IMR-90 (cell line): Measurements from ENCODE around the gene SLC23A1. TPM values are rescaled to one million over a fixed set of nuclear protein-coding genes. Genes with fewer than 3 reads are reported as not detected.

Source experiments
- ATAC-seq: fragments of 200-7000 bp; cut with Tn5 transposase; 2 replicates; pipeline ENCODE4 v1.9.1; 2020; ENCODE audit warnings: low read depth, mild to moderate bottlenecking, moderate library complexity
- BruUV-seq: library from RNA; stranded (reverse); fragments of 400-500 nt; replicated peaks from 2 replicates; lab custom pipeline; 2021; lab: Mats Ljungman, UMichigan
- CTCF ChIA-PET: fragments of 300-600 bp; formaldehyde crosslinking; extraction: SDS; loops from one replicate; lab custom pipeline; 2021; ENCODE audit warnings: antibody characterized with exemption; lab: Yijun Ruan, JAX
- POLR2A ChIA-PET: fragments of 300-600 bp; sonication (Branson Sonifier 250); formaldehyde crosslinking; loops from one replicate; lab custom pipeline; 2022; ENCODE audit warnings: antibody characterized with exemption; ENCODE audit not compliant: unreplicated experiment; lab: Charles Lee
- DNase-seq: peaks from one replicate; pipeline ENCODE4 v3.0.0; 2013
- H2AFZ ChIP-seq: replicated peaks from 2 replicates; pipeline ENCODE3; 2013; ENCODE audit warnings: low read length, mild to moderate bottlenecking; ENCODE audit not compliant: poor library complexity
- H2AK5ac ChIP-seq: 2 replicates; pipeline ENCODE4 v1.6.1; 2013; ENCODE audit warnings: low read depth, low read length, inconsistent platforms
- H2AK9ac ChIP-seq: replicated peaks from 2 replicates; pipeline ENCODE3; 2013; ENCODE audit warnings: mild to moderate bottlenecking, low read depth, low read length, moderate library complexity; ENCODE audit not compliant: poor library complexity
- H2BK120ac ChIP-seq: 2 replicates; pipeline ENCODE4 v1.6.1; 2013; ENCODE audit warnings: low read depth, low read length, inconsistent platforms
- H2BK15ac ChIP-seq: 3 replicates; pipeline ENCODE4 v1.6.1; 2013; ENCODE audit warnings: low read depth, low read length, inconsistent platforms
- H2BK20ac ChIP-seq: 2 replicates; pipeline ENCODE4 v1.6.1; 2013; ENCODE audit warnings: low read depth, mild to moderate bottlenecking, inconsistent platforms, low read length, moderate library complexity
- H2BK5ac ChIP-seq: 2 replicates; pipeline ENCODE4 v1.6.1; 2013; ENCODE audit warnings: mild to moderate bottlenecking, low read depth, low read length, inconsistent platforms; ENCODE audit not compliant: poor library complexity, severe bottlenecking
- H3K14ac ChIP-seq: replicated peaks from 2 replicates; pipeline ENCODE4 v1.6.1; 2013; ENCODE audit warnings: low read depth, low read length, inconsistent platforms
- H3K18ac ChIP-seq: 2 replicates; pipeline ENCODE4 v1.6.1; 2013; ENCODE audit warnings: low read depth, low read length, control low read depth
- H3K23ac ChIP-seq: 2 replicates; pipeline ENCODE4 v1.6.1; 2013; ENCODE audit warnings: low read depth, low read length, inconsistent platforms
- H3K27ac ChIP-seq: 2 replicates; pipeline ENCODE4 v1.5.1; 2013; ENCODE audit warnings: mild to moderate bottlenecking, control low read depth, low read length; ENCODE audit not compliant: insufficient read depth
- H3K27me3 ChIP-seq: 2 replicates; pipeline ENCODE4 v1.6.1; 2013; ENCODE audit warnings: low read length; ENCODE audit not compliant: control insufficient read depth, insufficient read depth
- H3K36me3 ChIP-seq: 2 replicates; pipeline ENCODE4 v1.6.1; 2013; ENCODE audit warnings: low read length, mixed read lengths; ENCODE audit not compliant: control insufficient read depth, insufficient read depth
- H3K4ac ChIP-seq: 2 replicates; pipeline ENCODE4 v1.6.1; 2013; ENCODE audit warnings: low read depth, low read length, inconsistent platforms
- H3K4me1 ChIP-seq: 2 replicates; pipeline ENCODE4 v1.6.1; 2013; ENCODE audit warnings: low read length, mixed read lengths; ENCODE audit not compliant: control insufficient read depth, insufficient read depth
- H3K4me2 ChIP-seq: 2 replicates; pipeline ENCODE4 v1.6.1; 2013; ENCODE audit warnings: low read depth, mild to moderate bottlenecking, control low read depth, low read length, moderate library complexity
- H3K4me3 ChIP-seq: 2 replicates; pipeline ENCODE4 v1.5.1; 2013; ENCODE audit warnings: low read depth, mild to moderate bottlenecking, control low read depth, low read length, moderate library complexity; ENCODE audit not compliant: insufficient read depth
- H3K56ac ChIP-seq: 2 replicates; pipeline ENCODE4 v1.6.1; 2013; ENCODE audit warnings: low read length, inconsistent platforms; ENCODE audit not compliant: insufficient read depth; ENCODE audit errors: extremely low read depth
- H3K79me1 ChIP-seq, 2 experiments: 2 replicates each; pipeline ENCODE4 v1.6.1; 2013; ENCODE audit warnings: low read length in 2 of 2, inconsistent platforms in 1 of 2, low read depth in 1 of 2
- H3K9ac ChIP-seq: 2 replicates; pipeline ENCODE4 v1.6.1; 2013; ENCODE audit warnings: low read depth, low read length, control low read depth
- H3K9me1 ChIP-seq: 2 replicates; pipeline ENCODE4 v1.6.1; 2013; ENCODE audit warnings: low read length, inconsistent platforms; ENCODE audit not compliant: insufficient read depth
- H3K9me3 ChIP-seq: 2 replicates; pipeline ENCODE4 v1.6.1; 2013; ENCODE audit warnings: low read length; ENCODE audit not compliant: control insufficient read depth, insufficient read depth
- H4K20me1 ChIP-seq: 2 replicates; pipeline ENCODE4 v1.6.1; 2013; ENCODE audit warnings: low read length, inconsistent platforms; ENCODE audit not compliant: insufficient read depth
- H4K5ac ChIP-seq: 2 replicates; pipeline ENCODE4 v1.6.1; 2013; ENCODE audit warnings: mild to moderate bottlenecking, low read depth, low read length, control low read depth
- H4K8ac ChIP-seq, 2 experiments: 2 replicates each; pipeline ENCODE4 v1.6.1; 2013; ENCODE audit warnings: low read depth in 2 of 2, low read length in 2 of 2, control low read depth in 1 of 2, inconsistent platforms in 1 of 2
- H4K91ac ChIP-seq: 2 replicates; pipeline ENCODE4 v1.6.1; 2013; ENCODE audit warnings: low read depth, low read length, inconsistent platforms; ENCODE audit not compliant: insufficient read depth
- BHLHE40 ChIP-seq: fragments of 150-350 bp; IDR thresholded peaks from 2 replicates; pipeline ENCODE4 v1.6.1; 2016; ENCODE audit warnings: mild to moderate bottlenecking, low read depth, low read length
- CEBPB ChIP-seq: IDR thresholded peaks from 2 replicates; pipeline ENCODE4 v1.6.1; 2012; ENCODE audit warnings: low read depth, low read length, improper control_type of control experiment
- CHD1 ChIP-seq: IDR thresholded peaks from 2 replicates; pipeline ENCODE4 v1.6.1; 2012; ENCODE audit warnings: low read depth, low read length, improper control_type of control experiment
- NFE2L2 ChIP-seq: fragments of 150-350 bp; IDR thresholded peaks from 2 replicates; pipeline ENCODE4 v1.6.1; 2016; ENCODE audit warnings: low read depth, mild to moderate bottlenecking, low read length
- POLR2A ChIP-seq: IDR thresholded peaks from 2 replicates; pipeline ENCODE4 v1.6.1; 2012; ENCODE audit warnings: mild to moderate bottlenecking, low read depth, low read length
- RAD21 ChIP-seq: IDR thresholded peaks from 2 replicates; pipeline ENCODE4 v1.6.1; 2012; ENCODE audit warnings: low read length, improper control_type of control experiment
- SMC3 ChIP-seq: fragments of 150-350 bp; IDR thresholded peaks from 2 replicates; pipeline ENCODE4 v1.6.1; 2016; ENCODE audit warnings: low read depth, mild to moderate bottlenecking, antibody characterized with exemption, low read length, moderate library complexity
- WGBS, 2 experiments: methylation state at CpG; one replicate each; pipeline versions ENCODE4 v1.1.5 to v1.1.7; 2013; ENCODE audit warnings: missing lambda C conversion rate in 2 of 2; ENCODE audit not compliant: insufficient read length in 1 of 2; ENCODE audit errors: extremely low coverage in 2 of 2; 5-methylcytosine and 5-hydroxymethylcytosine counted together
- dilution Hi-C: fragments of 300-500 bp; cut with HindIII; formaldehyde crosslinking; loops from one replicate; pipeline ENCODE4 v1.14.3; 2018; ENCODE audit warnings: low sequenced_read_pairs; ENCODE audit not compliant: unreplicated experiment
- in situ Hi-C: fragments of 300-500 bp; cut with MboI; formaldehyde crosslinking; loops from 3 replicates; pipeline ENCODE4 v1.14.3; 2019; ENCODE audit warnings: low sequenced_read_pairs, inconsistent platforms, mixed read lengths
- intact Hi-C: fragments of 100-400 bp; cut with micrococcal nuclease; formaldehyde crosslinking; loops from 2 replicates; pipeline ENCODE4 v1.10.0; 2022
- polyA plus RNA-seq, 3 experiments: library from polyadenylated mRNA; depleted of rRNA; stranded (reverse); fragments of >200 nt; gene quantifications; 2 replicates each; pipeline ENCODE4 v1.2.3, GENCODE V29; 2012; ENCODE audit warnings: low replicate concordance in 1 of 3
- total RNA-seq: library from RNA; depleted of rRNA; stranded (reverse); fragments of >200 nt; gene quantifications from 2 replicates; pipeline ENCODE4 v1.2.3, GENCODE V29; 2012
- TF ChIP-seq, protein P1 (sequence below): conservative IDR thresholded peaks from 2 replicates; pipeline ENCODE4 v1.5.1; 2012; ENCODE audit warnings: mild to moderate bottlenecking, low read depth, low read length, improper control_type of control experiment
- TF ChIP-seq, protein P2 (sequence below): fragments of 150-350 bp; IDR thresholded peaks from 2 replicates; pipeline ENCODE4 v1.6.1; 2017; ENCODE audit warnings: mild to moderate bottlenecking, antibody characterized with exemption, low read length, low read depth

The SLC23A1 gene
- total and polyA plus RNA-seq, 2 of the 4 experiments (the other 2 are of a cell fraction), result not detected

GRCh38 chr5:139378941-139379361 lies 4.1 kb downstream of the SLC23A1 start:
- TF ChIP-seq SMC3, result no peak
- TF ChIP-seq, protein P1, sequence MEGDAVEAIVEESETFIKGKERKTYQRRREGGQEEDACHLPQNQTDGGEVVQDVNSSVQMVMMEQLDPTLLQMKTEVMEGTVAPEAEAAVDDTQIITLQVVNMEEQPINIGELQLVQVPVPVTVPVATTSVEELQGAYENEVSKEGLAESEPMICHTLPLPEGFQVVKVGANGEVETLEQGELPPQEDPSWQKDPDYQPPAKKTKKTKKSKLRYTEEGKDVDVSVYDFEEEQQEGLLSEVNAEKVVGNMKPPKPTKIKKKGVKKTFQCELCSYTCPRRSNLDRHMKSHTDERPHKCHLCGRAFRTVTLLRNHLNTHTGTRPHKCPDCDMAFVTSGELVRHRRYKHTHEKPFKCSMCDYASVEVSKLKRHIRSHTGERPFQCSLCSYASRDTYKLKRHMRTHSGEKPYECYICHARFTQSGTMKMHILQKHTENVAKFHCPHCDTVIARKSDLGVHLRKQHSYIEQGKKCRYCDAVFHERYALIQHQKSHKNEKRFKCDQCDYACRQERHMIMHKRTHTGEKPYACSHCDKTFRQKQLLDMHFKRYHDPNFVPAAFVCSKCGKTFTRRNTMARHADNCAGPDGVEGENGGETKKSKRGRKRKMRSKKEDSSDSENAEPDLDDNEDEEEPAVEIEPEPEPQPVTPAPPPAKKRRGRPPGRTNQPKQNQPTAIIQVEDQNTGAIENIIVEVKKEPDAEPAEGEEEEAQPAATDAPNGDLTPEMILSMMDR, result no peak
- TF ChIP-seq NFE2L2, result no peak
- no peak for TF ChIP-seq BHLHE40
- no peak for TF ChIP-seq RAD21
- TF ChIP-seq CHD1, result no peak
- no peak for TF ChIP-seq POLR2A
- TF ChIP-seq CEBPB, result no peak
- TF ChIP-seq, protein P2, sequence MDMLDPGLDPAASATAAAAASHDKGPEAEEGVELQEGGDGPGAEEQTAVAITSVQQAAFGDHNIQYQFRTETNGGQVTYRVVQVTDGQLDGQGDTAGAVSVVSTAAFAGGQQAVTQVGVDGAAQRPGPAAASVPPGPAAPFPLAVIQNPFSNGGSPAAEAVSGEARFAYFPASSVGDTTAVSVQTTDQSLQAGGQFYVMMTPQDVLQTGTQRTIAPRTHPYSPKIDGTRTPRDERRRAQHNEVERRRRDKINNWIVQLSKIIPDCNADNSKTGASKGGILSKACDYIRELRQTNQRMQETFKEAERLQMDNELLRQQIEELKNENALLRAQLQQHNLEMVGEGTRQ, result no peak
- in situ Hi-C loops (no loop called here), intact Hi-C loops (no loop called here), dilution Hi-C loops (no loop called here)
- Histone ChIP-seq H3K18ac (no peak overlapping the region), H2AK5ac (no peak overlapping the region), H3K56ac (no peak overlapping the region), H3K4me3 (no peak overlapping the region), H3K36me3 (peaks cover 14% of the 10 kb centered on the region; the same call in 1 of the 2 replicates), H2AFZ (no peak overlapping the region), H3K79me1 (peaks cover 0 to 2% of the 10 kb centered on the region in 2 experiments; a peak in 2 of 4 replicates), H4K8ac (no peak overlapping the region), H2BK5ac (no peak overlapping the region), H3K27me3 (no peaks in the 10 kb centered on the region), H3K14ac (no peak overlapping the region), H3K9ac (no peak overlapping the region), H3K4me2 (no peak overlapping the region), H4K20me1 (peaks cover under 1% of the 10 kb centered on the region; the same call in 1 of the 2 replicates), H4K91ac (no peak overlapping the region), H2BK20ac (no peak overlapping the region), H3K23ac (no peak overlapping the region), H3K9me3 (no peaks in the 10 kb centered on the region), H2BK15ac (no peak overlapping the region), H3K9me1 (peaks cover 10% of the 10 kb centered on the region; the same call in 1 of the 2 replicates), H2AK9ac (no peak overlapping the region), H3K4ac (no peak overlapping the region), H2BK120ac (no peak overlapping the region), H3K27ac (no peak overlapping the region), H4K5ac (no peak overlapping the region), H3K4me1 (peaks cover 3% of the 10 kb centered on the region; the same call in 1 of the 2 replicates)
- POLR2A ChIA-PET, result interaction anchor here (0.5 kb wide), 1 partner anchor 86 kb away, joined by 3 read pairs; the partner anchor contains the start of gene MATR3
- ATAC-seq (no peak), DNase-seq (no peak)
- 95% methylated on average over 5 of the region's 13 CpGs; no CpG with 5 or more reads in 1 of the 2 experiments for WGBS, 2 experiments
- BruUV-seq, result no TSS peak
- CTCF ChIA-PET, result no interaction called here
